HG03571 (cell line): ENCODE data around the gene MYO1E.

Source experiments
- ATAC-seq: cut with Tn5 transposase; IDR thresholded peaks from one replicate; pipeline ENCODE4 v1.9.1; 2021; ENCODE audit not compliant: unreplicated experiment

Gene MYO1E

GRCh38 chr15:59271595-59272201 lies 101.0 kb downstream of the MYO1E start:
- no peak for ATAC-seq

DNA sequence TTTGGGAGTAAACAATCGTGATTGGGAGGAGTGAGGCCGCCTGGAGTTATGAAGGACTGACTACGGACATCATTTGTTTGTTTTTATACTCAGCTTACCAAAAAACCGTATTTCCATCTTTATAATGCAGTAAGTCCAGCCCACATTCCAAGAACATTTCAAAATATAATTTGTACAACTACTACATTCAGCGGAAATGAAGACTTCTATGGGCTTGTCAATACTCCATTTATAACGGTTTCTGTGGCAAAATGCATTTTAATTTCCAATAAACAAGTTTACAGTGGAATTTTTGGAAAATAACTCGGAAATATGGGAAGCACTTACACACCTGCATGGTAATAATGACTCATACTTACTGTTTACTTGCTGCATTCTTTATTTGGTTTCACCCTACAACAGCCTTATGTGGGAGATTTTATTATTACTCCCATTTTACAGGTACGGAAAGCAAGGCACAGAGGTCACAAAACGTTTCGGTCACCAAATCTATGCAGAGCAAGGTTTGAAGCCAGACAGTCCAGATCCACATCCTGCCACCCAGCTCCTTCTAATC lies 103.7 kb downstream of the MYO1E start:
- ATAC-seq: no peak

- no peak for ATAC-seq
Observed at GRCh38 chr15:59268168-59268851, 104.4 kb downstream of the MYO1E start.

DNA sequence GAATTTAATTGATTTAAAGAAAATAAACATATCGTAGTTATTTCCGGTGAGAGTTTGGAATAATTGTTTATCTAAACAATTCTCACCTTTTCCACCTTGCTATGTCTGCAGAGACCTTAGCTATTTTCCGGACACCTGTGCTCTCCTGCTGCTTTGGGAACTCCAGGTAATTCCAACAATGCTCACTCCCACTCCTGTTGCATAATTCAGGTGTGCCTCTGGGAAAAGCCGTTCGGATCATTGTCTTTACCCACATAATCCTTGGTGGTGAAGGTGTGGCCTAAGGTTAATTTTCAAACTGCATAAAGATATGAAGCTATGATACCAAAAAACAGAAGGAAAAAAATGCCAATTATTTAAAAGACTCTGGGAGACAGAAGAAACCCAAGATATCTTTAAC lies 106.6 kb downstream of the MYO1E start:
- no peak for ATAC-seq

DNA sequence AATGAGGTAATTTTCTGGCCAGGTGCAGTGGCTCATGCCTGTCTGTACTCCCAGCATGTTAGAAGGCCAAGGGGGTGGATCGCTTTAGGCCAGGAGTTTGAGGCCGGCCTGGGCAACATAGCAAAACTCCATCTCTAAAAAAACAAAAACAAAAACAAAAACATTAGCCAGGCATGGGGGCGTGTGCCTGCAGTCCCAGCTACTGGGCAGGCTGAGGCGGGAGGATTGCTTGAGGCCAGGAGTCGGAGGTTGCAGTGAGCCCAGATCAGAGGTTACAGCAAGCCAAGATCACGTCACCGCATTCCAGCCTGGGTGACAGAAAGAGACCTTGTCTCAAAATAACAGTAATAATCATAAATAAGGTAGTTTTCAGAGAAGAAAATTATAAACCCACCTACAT lies 110.4 kb downstream of the MYO1E start:
- no peak for ATAC-seq

DNA sequence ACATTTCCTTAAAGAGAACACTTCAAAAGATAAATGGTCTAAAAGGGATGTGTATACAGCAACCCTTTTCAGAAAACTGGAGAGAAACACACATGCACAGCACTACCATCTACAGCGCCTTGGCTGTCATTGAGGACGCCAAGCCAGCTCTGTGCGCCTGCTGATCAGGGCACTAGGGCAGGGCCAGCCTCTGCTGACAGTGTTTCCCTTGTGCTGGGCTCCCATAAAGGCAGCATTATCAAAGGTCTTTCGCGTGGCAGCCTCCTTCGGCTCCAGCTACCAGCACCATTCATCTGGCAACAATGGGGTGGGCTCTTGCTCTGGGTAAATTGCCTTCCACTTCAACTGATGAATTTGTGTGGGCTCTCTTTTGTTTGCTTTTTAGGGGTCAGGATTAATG lies 112.6 kb downstream of the MYO1E start:
- ATAC-seq: no peak

- no peak for ATAC-seq
Observed at GRCh38 chr15:59259137-59259943, 113.3 kb downstream of the MYO1E start.

GRCh38 chr15:59258317-59258716 lies 114.4 kb downstream of the MYO1E start:
- no peak for ATAC-seq

- no peak for ATAC-seq
Observed at GRCh38 chr15:59257140-59257539, 115.5 kb downstream of the MYO1E start.

GRCh38 chr15:59256482-59256881 lies 116.2 kb downstream of the MYO1E start:
- no peak for ATAC-seq

DNA sequence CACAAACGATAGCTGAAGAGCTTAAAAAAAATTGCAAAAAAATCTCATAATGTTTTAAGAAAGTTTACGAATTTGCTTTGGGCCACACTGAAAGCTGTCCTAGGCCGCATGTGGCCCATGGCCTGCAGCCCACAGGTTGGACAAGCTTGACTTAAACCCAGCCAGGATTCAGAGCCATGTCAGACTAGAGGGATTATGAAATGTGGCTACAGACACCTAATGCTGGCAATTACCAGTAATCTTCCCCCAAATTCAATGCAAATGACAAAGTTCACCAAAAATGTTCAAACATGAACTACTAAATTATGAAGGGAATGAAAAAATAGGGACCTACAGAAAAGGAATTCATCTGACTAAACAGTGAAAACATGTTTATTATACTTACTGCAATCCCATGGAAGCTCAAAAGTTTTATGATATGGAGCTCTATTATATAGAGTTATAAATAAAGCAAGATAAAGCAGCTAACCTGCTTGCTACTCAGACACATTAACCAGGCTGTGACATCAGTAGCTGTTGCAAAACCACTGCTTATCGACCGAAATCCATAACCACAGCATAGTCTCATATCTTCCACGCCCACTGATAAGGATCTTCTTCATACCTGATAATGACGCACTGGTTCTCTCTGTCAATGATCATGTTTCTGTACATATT lies 116.9 kb downstream of the MYO1E start:
- ATAC-seq: no peak

DNA sequence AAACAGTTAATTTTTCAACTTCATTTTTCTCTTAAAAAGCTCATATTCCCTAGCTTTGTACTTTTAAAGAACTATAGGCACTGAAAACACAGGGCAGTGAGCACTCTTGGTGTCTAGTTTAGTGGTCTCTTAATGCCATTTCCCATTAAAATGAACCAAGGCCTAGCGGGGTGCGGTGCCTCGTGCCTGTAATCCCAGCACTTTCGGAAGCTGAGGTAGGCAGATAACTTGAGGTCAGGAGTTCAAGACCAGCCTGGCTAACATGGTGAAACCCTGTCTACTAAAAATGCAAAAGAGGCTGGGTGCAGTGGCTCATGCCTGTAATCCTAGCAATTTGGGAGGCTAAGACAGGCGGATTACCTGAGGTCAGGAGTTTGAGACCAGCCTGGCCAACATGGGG lies 120.5 kb downstream of the MYO1E start:
- no peak for ATAC-seq

DNA sequence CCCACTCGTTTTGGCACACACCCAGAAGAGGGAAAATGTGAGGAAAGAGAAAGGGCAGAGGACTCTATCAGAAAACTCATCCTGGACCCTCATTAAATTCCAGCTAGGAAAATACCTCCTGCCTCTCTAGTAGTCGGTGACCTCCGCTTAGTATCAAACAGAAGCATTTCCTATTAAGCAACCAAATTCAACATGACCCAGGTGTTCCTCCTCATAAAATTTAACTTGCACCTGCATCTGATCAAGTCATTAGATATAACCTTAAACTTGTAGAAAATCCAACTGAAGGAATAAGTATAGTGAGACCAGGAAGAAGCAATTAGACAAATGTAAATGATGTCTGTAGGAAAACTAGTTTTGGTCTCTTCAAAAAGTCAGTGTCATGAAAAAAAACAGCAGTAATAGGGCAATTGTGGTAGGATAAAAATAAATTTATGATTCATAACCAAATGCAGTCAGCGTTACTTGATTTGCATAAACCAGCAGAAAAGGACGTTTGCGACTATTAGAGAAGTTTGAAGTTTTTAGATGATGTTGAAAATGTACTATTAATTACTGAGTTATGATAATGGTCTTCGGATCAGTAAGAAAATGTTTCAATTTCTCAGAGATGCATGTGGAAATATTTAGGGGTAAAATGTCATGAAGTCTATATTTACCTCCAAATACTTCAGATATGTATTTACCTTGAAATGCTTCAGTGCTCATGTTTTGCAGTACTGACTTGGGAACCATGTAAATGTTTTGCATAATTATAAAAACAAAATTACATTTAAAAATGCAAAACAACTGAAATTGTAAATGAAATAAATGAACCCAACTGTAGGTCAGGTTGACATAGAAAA lies 121.4 kb downstream of the MYO1E start:
- ATAC-seq: no peak

GRCh38 chr15:59250249-59250648 lies 122.4 kb downstream of the MYO1E start:
- ATAC-seq: no peak

- ATAC-seq: no peak
Observed at GRCh38 chr15:59249816-59250215, 122.9 kb downstream of the MYO1E start.

GRCh38 chr15:59247364-59247763 lies 125.3 kb downstream of the MYO1E start:
- ATAC-seq: no peak

GRCh38 chr15:59245559-59245958 lies 127.1 kb downstream of the MYO1E start:
- ATAC-seq: no peak

DNA sequence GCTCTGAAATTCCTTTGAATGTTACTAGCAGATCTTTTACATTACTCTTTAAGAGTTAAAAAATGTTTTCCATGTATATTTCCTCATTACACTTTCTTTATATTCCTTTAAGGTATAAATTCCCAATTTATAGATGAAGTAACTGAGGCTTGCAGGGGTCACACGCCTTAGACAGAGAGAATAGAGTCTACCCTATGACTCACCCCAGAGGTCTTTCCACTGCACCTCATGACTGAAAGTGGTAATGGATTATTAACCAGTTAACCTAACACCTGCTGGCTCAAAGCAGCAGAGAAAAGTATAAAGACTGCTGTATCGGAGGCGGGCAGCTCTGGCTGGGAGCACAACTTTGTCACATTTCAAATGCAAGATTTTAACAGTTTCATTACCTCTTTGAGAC lies 128.3 kb downstream of the MYO1E start:
- peak; percentile 87 for ATAC-seq

GRCh38 chr15:59243622-59244021 lies 129.0 kb downstream of the MYO1E start:
- ATAC-seq: no peak

DNA sequence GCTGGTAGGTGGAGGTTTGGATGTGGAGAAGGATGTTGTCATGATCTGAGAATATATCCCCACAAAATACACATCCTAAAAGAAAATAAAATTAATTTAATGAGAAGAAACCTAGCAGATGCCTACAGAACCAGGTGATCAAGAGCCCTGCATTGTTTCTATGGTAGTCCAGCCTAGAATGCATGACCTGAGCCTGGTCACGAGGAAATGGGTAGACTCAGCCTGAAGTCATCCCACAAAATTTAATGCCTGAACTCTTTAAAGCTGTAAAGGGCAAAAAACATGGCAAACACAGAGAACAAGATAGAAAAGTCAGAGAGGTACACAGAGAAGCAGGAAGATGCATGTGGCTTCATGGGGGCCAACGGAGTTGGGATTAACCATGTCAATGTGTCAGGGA lies 130.0 kb downstream of the MYO1E start:
- ATAC-seq: no peak
